Inflammatory macrophage (primary cell): Measurements from ENCODE around the gene KRTAP19-8.

Source experiments
- DNase-seq, 2 donors: peaks; one replicate each; pipeline ENCODE4 v3.0.0-alpha.2; 2020 to 2022
- total RNA-seq, 18 experiments: gene quantifications; one replicate each; lab custom pipeline; 2026; ENCODE audit warnings: mixed read lengths in 6 of 18, inconsistent platforms in 2 of 18; lab: John Stamatoyannopoulos, UW

KRTAP19-8 gene
- total RNA-seq = 0 to 0.06 (median 0) reads per million in 18 experiments

GRCh38 chr21:31038376-31038775, at the start of gene KRTAP19-8:
Gene KRTAP19-8, minus strand, starts transcription at chr21:31038476. Its CDS starts 33 bp downstream, at chr21:31038443.
- no peak for DNase-seq

GRCh38 chr21:31087639-31088473, 49.6 kb upstream of the KRTAP19-8 start:
- no peak for DNase-seq

GRCh38 chr21:31084689-31085088, 46.4 kb upstream of the KRTAP19-8 start:
- DNase-seq = no peak

- no peak for DNase-seq
Measured at GRCh38 chr21:31078796-31079195, 40.5 kb upstream of the KRTAP19-8 start.

- no peak for DNase-seq
Measured at GRCh38 chr21:31078216-31078615, 39.9 kb upstream of the KRTAP19-8 start.

- DNase-seq = no peak
Measured at GRCh38 chr21:31075848-31076247, 37.6 kb upstream of the KRTAP19-8 start.

GRCh38 chr21:31072533-31072932, 34.3 kb upstream of the KRTAP19-8 start:
- DNase-seq = no peak

GRCh38 chr21:31064803-31065202, 26.5 kb upstream of the KRTAP19-8 start:
- DNase-seq = no peak

- no peak for DNase-seq
Measured at GRCh38 chr21:31052489-31053142, 14.3 kb upstream of the KRTAP19-8 start.

- no peak for DNase-seq
Measured at GRCh38 chr21:31050577-31051157, 12.4 kb upstream of the KRTAP19-8 start.

- DNase-seq = no peak
Measured at GRCh38 chr21:31045841-31046240, 7.6 kb upstream of the KRTAP19-8 start.

- no peak for DNase-seq
Measured at GRCh38 chr21:31043471-31043870, 5.2 kb upstream of the KRTAP19-8 start.

- no peak for DNase-seq
Measured at GRCh38 chr21:31042080-31042464, 3.8 kb upstream of the KRTAP19-8 start.

- DNase-seq = no peak
Measured at GRCh38 chr21:31041295-31042079, 3.2 kb upstream of the KRTAP19-8 start.

- DNase-seq = no peak
Measured at GRCh38 chr21:31034378-31034777, 3.9 kb downstream of the KRTAP19-8 start.

GRCh38 chr21:31030367-31031106, 7.7 kb downstream of the KRTAP19-8 start:
- DNase-seq = no peak

GRCh38 chr21:31023680-31024079, 14.6 kb downstream of the KRTAP19-8 start:
- no peak for DNase-seq

- no peak for DNase-seq
Measured at GRCh38 chr21:31022306-31022705, 16.0 kb downstream of the KRTAP19-8 start.

- DNase-seq = no peak
Measured at GRCh38 chr21:31018232-31018631, 20.0 kb downstream of the KRTAP19-8 start.

- DNase-seq = no peak
Measured at GRCh38 chr21:31014891-31015290, 23.4 kb downstream of the KRTAP19-8 start.

- DNase-seq = no peak
Measured at GRCh38 chr21:31012133-31013089, 25.9 kb downstream of the KRTAP19-8 start.
